Retina (tissue), 1 donor: ENCODE results near the gene CDK15.

Experiments
- DNase-seq: peaks from one replicate; pipeline ENCODE4 v3.0.0-alpha.2; 2016

Gene CDK15

DNA sequence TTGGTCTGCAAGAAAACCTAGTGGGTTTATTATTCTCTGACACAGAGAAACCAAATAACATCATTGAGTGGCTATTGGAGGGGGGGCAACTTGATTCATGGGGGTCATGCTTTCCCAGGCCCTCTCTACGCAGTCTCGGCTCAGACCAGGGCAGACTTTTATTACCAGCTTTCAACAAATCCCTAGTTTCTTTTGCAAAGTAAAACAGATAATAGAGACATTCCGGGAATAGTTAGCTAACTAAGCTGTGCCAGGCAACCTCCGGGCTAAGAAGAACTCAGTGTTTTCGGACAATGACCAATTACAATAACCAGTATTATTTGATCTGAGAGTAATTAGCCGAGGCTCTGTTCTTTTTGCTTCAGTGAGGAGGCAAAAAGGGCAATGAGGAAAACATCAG, 66.3 kb downstream of the CDK15 start:
- peak; percentile 47 for DNase-seq

DNA sequence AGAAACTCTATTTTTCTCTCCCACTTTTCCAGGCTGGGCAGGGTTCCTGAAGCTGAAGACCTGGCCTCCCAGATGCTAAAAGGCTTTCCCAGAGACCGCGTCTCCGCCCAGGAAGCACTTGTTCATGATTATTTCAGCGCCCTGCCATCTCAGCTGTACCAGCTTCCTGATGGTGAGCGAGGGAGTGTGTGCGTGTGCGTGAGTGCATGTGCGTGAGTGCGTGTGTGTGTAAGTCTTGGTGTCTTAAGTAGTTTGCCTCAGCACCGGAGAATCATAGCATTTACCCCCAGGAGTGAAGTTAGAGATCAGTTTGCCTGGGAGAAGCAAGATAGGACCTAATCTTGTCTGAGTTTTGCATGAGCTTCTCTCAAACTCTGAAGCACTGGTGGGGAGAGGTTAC, 73.7 kb downstream of the CDK15 start:
- DNase-seq = no peak

- no peak for DNase-seq
These were observed 74.2 kb downstream of the CDK15 start for GRCh38 chr2:201880579-201880978.

- DNase-seq = no peak
These were observed 74.8 kb downstream of the CDK15 start for GRCh38 chr2:201880993-201881611.

DNA sequence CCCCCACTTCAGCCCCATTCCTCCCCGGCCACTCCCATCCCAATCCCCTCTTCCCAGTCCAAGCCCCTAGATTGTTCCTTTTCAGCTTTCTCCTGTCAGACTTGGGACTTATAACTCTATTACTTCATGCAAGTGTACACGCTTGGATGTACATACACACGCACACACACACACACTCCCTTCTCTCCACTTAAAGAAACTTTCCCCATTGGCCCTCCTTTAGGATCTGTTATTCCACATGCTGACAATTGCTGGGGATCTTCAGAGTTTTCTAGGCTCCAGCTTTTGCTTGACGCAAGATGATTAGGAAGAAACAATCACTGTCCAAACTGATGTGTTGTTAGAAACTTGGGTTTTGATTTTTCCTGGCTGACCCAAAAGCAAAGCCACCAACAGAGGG, 75.4 kb downstream of the CDK15 start:
- no peak for DNase-seq

- peak; percentile 62 for DNase-seq
These were observed 76.2 kb downstream of the CDK15 start for GRCh38 chr2:201882353-201883090.

GRCh38 chr2:201883606-201884369, 77.5 kb downstream of the CDK15 start:
- no peak for DNase-seq

- DNase-seq = no peak
These were observed 80.2 kb downstream of the CDK15 start for GRCh38 chr2:201886504-201886903.

- DNase-seq = peak; percentile 44
These were observed 81.6 kb downstream of the CDK15 start for GRCh38 chr2:201887773-201888425.

DNA sequence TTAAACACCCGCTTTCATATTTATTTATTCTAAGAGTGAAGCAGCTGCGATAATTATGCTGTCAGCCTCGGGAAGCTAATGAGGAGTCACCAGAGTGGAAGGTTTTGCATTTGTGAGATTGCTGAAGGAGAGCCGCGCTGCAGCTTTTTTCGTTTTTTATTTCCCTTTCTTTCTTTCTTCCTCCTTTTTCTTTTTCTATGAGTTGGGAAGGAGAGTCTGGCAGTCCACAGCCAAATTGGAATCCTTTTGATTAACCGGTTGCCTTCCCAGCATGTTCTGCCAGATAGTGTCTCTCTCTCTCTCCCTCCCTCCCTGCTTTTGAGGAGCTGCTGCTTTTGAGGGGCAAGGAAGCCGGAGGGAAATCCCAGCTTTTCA, 82.1 kb downstream of the CDK15 start:
- DNase-seq = peak; percentile 66

- no peak for DNase-seq
These were observed 84.1 kb downstream of the CDK15 start for GRCh38 chr2:201890453-201890852.

DNA sequence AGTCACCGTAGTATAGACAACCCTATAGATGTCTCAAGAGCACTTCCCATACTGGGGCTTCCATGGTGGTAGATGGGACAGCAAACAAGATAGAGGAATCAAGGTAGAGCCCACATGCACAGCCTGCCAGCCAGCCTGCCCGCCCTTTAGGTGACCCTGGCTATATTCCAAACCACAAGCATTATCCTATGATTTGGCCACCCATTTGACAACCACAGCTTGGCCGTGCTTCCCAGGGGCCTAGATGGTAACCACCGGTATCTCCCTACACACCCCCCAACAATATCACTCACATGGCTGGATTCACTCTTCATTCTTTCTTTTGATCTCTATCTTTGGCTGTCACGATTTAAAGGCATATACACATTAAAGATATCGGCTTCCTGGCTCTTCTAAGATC, 85.3 kb downstream of the CDK15 start:
- no peak for DNase-seq

DNA sequence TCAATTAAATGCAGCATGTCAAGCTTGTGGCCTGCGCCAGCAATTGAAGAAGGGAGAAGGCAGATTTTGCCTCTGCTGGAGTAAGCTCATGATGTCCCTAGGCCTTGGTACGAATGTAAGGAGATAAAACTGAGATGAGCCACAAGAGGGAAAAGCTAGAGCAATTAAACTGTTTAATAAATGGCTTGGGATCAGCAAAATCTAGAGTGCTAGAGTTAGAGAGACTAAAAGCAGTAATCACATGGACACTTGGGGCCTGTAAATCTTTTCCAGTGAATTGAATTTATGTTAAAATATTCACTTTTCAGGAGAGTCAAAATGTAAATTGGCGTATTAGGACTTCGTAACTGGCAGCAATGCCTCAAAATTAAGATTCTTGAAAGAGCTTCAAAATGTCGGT, 86.2 kb downstream of the CDK15 start:
- no peak for DNase-seq

DNA sequence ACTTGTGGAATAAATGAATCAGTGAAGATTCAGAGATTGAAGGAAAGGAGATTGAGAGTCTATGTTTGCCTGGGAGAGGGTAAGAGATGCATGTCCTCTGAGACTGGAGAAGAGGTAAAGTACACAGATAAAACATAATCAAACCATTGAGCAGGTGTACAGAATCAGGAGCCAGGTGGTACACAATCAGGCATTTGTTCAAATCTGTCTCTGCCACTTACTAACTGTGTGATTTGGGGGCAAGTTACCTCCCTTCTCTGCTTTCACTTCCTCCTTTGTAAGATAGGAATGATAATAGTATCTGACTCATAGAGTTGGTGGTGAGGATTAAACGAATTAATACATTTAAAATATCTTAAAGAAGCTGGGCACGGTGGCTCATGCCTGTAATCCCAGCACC, 94.0 kb downstream of the CDK15 start:
- DNase-seq = no peak

- no peak for DNase-seq
These were observed 95.4 kb downstream of the CDK15 start for GRCh38 chr2:201901786-201902185.

GRCh38 chr2:201904538-201905420, 98.4 kb downstream of the CDK15 start:
- no peak for DNase-seq

GRCh38 chr2:201906777-201907562, 100.6 kb downstream of the CDK15 start:
- DNase-seq = no peak

DNA sequence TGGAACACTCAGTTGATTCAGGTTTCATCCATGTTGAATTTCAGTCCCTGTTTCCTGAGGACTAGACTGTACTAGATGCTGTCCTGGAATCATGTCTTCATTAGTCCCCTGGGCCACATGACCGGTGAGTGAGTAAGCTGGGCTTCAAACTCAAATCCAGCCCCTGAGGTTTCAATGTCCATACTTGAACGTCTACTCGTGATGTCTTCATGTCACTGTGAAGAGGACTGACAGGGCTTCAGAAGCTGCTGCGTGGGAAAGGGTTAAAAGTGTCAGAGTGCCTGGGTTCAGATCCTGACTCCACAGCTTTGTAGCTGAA, 101.2 kb downstream of the CDK15 start:
- DNase-seq = no peak

- no peak for DNase-seq
These were observed 102.6 kb downstream of the CDK15 start for GRCh38 chr2:201908901-201909300.

DNA sequence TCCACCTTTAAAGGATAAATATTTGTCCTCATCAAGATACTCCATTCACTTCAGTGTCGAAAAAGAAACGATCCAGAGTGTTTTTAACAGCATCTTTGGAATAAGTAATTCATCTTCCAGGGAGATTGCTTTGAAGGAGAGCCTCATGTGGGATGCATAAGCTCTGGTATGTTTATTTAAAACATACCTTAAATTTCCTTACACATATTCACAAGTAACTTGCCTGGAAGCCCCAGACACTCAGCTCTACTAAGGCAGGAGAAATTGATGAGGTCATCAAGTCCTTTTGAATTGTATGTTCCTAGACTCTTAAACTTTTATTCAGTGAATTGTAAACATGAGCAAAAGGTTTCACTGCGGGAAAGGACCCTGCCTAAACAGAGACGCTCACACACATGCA, 103.0 kb downstream of the CDK15 start:
- DNase-seq = no peak

- no peak for DNase-seq
These were observed 103.6 kb downstream of the CDK15 start for GRCh38 chr2:201909961-201910361.

- no peak for DNase-seq
These were observed 105.0 kb downstream of the CDK15 start for GRCh38 chr2:201911372-201911771.
